HEK293T (cell line): ENCODE data around the gene RRP36.

Experiments
- ARNT ChIP-seq: fragments of 450-650 bp; IDR thresholded peaks from 2 replicates; pipeline ENCODE4 v1.6.1; 2017; ENCODE audit warnings: mild to moderate bottlenecking
- ELF4 ChIP-seq: fragments of 450-650 bp; IDR thresholded peaks from 2 replicates; pipeline ENCODE4 v1.6.1; 2017; ENCODE audit warnings: antibody characterized with exemption
- FOXK2 ChIP-seq: fragments of 450-650 bp; IDR thresholded peaks from 2 replicates; pipeline ENCODE4 v1.6.1; 2016; ENCODE audit warnings: mild to moderate bottlenecking
- L3MBTL2 ChIP-seq: fragments of 450-650 bp; conservative IDR thresholded peaks from 2 replicates; pipeline ENCODE4 v1.6.1; 2016; ENCODE audit warnings: mild to moderate bottlenecking
- NFRKB ChIP-seq: fragments of 450-650 bp; IDR thresholded peaks from 2 replicates; pipeline ENCODE4 v1.6.1; 2016; ENCODE audit warnings: mild to moderate bottlenecking, moderate library complexity
- PKNOX1 ChIP-seq: fragments of 450-650 bp; IDR thresholded peaks from 2 replicates; pipeline ENCODE4 v1.6.1; 2016
- SP1 ChIP-seq: fragments of 450-650 bp; IDR thresholded peaks from 2 replicates; pipeline ENCODE4 v1.6.1; 2017
- SUZ12 ChIP-seq: fragments of 450-650 bp; IDR thresholded peaks from 2 replicates; pipeline ENCODE4 v1.6.1; 2016; ENCODE audit warnings: mild to moderate bottlenecking
- ZNF384 ChIP-seq: fragments of 450-650 bp; IDR thresholded peaks from 2 replicates; pipeline ENCODE4 v1.6.1; 2016

- TF ChIP-seq SUZ12 (no peak), ZNF384 (no peak), ELF4 (no peak), ARNT (no peak), PKNOX1 (no peak), SP1 (no peak), L3MBTL2 (no peak), FOXK2 (no peak), NFRKB (no peak)
Observed at GRCh38 chr6:43033496-43034189, 12.2 kb downstream of the RRP36 start.
